ENCODE data around the gene MS4A18.

The MS4A18 gene

GRCh38 chr11:60769273-60769672 lies 44.8 kb downstream of the MS4A18 start:
- no peak for DNase-seq

GRCh38 chr11:60769811-60770210 lies 45.3 kb downstream of the MS4A18 start:
- no peak for DNase-seq

- DNase-seq: no peak
Measured at GRCh38 chr11:60771146-60771545, 46.6 kb downstream of the MS4A18 start.

GRCh38 chr11:60771879-60772525 lies 47.5 kb downstream of the MS4A18 start:
- DNase-seq: no peak

- DNase-seq: no peak
Measured at GRCh38 chr11:60772666-60773065, 48.1 kb downstream of the MS4A18 start.

GRCh38 chr11:60774726-60775125 lies 50.2 kb downstream of the MS4A18 start:
- DNase-seq: no peak

- peak; percentile 88 for DNase-seq
Measured at GRCh38 chr11:60775420-60775961, 51.0 kb downstream of the MS4A18 start.

GRCh38 chr11:60776167-60776566 lies 51.6 kb downstream of the MS4A18 start:
- DNase-seq: no peak

GRCh38 chr11:60777106-60777505 lies 52.6 kb downstream of the MS4A18 start:
- no peak for DNase-seq

GRCh38 chr11:60777572-60777971 lies 53.1 kb downstream of the MS4A18 start:
- DNase-seq: no peak

GRCh38 chr11:60780065-60780464 lies 55.5 kb downstream of the MS4A18 start:
- no peak for DNase-seq

- no peak for DNase-seq
Measured at GRCh38 chr11:60780774-60781173, 56.3 kb downstream of the MS4A18 start.

- DNase-seq: no peak
Measured at GRCh38 chr11:60781286-60781980, 56.9 kb downstream of the MS4A18 start.

GRCh38 chr11:60781981-60782316 lies 57.4 kb downstream of the MS4A18 start:
- DNase-seq: no peak

- DNase-seq: no peak
Measured at GRCh38 chr11:60782393-60783140, 58.0 kb downstream of the MS4A18 start.

- DNase-seq: no peak
Measured at GRCh38 chr11:60783141-60783484, 58.6 kb downstream of the MS4A18 start.

- no peak for DNase-seq
Measured at GRCh38 chr11:60783911-60784310, 59.4 kb downstream of the MS4A18 start.

GRCh38 chr11:60785136-60785535 lies 60.6 kb downstream of the MS4A18 start, which contains the start of gene MS4A10:
Gene MS4A10, plus strand, starts transcription at chr11:60785333. Its CDS starts 5,003 bp downstream, at chr11:60790336.
- no peak for DNase-seq

GRCh38 chr11:60785806-60786361 lies 61.4 kb downstream of the MS4A18 start:
- no peak for DNase-seq

GRCh38 chr11:60786811-60787567 lies 62.5 kb downstream of the MS4A18 start:
- DNase-seq: no peak

- no peak for DNase-seq
Measured at GRCh38 chr11:60788401-60789125, 64.0 kb downstream of the MS4A18 start.

- DNase-seq: no peak
Measured at GRCh38 chr11:60790726-60791125, 66.2 kb downstream of the MS4A18 start.

Measured in CD4-positive, alpha-beta T cell treated with Interleukin-17A for 4 hours (primary cell).